ENCODE measurements around the gene RECQL. TPM values are rescaled to one million over a fixed set of nuclear protein-coding genes. Genes with fewer than 3 reads are reported as not detected.
A peak's percentile ranks its signal among the peaks of the same experiment; 100 is the strongest.

Gene RECQL
- total and polyA plus RNA-seq, 9 of the 15 experiments (the other 6 are each of a cell fraction or from before 2014, with no cell fraction given) = 22.2 to 44.7 (median 28.5) TPM

- TF ChIP-seq ERF (CRISPR knock-in tag; IDR thresholded peaks at IDR 0.05) = no peak
Measured at GRCh38 chr12:21459474-21459873, 42.0 kb downstream of the RECQL start (continued).

- ATAC-seq (no peak), DNase-seq (ENCODE audit: extremely low read depth in 1 of 4, low spot score in 3 of 4) (no peak), FAIRE-seq (no peak)
- Histone ChIP-seq H4K20me1 (replicated peaks; ENCODE audit: control insufficient read depth, insufficient read depth, low read length) (no peaks in the 10 kb centered on the region), H3K4me2 (ENCODE audit: insufficient read depth, low read length) (no peak overlapping the region), H3K79me2 (ENCODE audit: control insufficient read depth, insufficient read depth, low read length) (no peaks in the 10 kb centered on the region), H3K27ac (ENCODE audit: extremely low read depth, low read depth, low read length) (no peak overlapping the region), H3K4me3 (no peak overlapping the region), H2AFZ (ENCODE audit: low read depth, low read length) (no peak overlapping the region), H3K36me3 (ENCODE audit: control insufficient read depth, insufficient read depth, low read length) (peaks cover 2% of the 10 kb centered on the region; the same call in 1 of the 3 replicates), H3K4me1 (replicated peaks in 1 of 2; ENCODE audit: control insufficient read depth in 2 of 2, insufficient read depth in 2 of 2, low read length in 2 of 2) (no peaks in the 10 kb centered on the region), H3K9me3 (replicated peaks; ENCODE audit: control insufficient read depth, insufficient read depth, low read depth, low read length) (no peaks in the 10 kb centered on the region), H3K27me3 (ENCODE audit: control insufficient read depth in 2 of 2, insufficient read depth in 2 of 2, low read length in 2 of 2) (no peaks in the 10 kb centered on the region), H3K9ac (ENCODE audit: insufficient read depth in 1 of 2, low read depth in 2 of 2, low read length in 2 of 2) (no peak overlapping the region), H3K9me1 (ENCODE audit: control insufficient read depth, insufficient read depth, low read length) (no peaks in the 10 kb centered on the region)
- BruUV-seq (replicated peaks) = no TSS peak
- WGBS (ENCODE audit: insufficient coverage, low coverage, missing lambda C conversion rate) = 51% methylated on average over 7 of the region's 7 CpGs
- in situ Hi-C loops (cut with MboI) = no loop called here
- ChIA-PET CTCF (ENCODE audit: low intra/inter-chr PET ratio) (no interaction called here), POLR2A (no interaction called here)
- intact Hi-C loops (cut with micrococcal nuclease) = no loop called here
- TF ChIP-seq JUND (IDR thresholded peaks at IDR 0.05; ENCODE audit: borderline replicate concordance, low read depth, low read length) = peak; percentile 32; the same call in 1 of the 2 replicates
- no peak for TF ChIP-seq JUND (tag; IDR thresholded peaks at IDR 0.05; ENCODE audit: borderline replicate concordance, low read depth, low read length)
- TF ChIP-seq TFE3 (CRISPR knock-in tag; IDR thresholded peaks at IDR 0.05) = no peak
- peak; percentile 49 for TF ChIP-seq ATF3 (IDR thresholded peaks at IDR 0.05)
- TF ChIP-seq ATF3 (CRISPR knock-in tag; conservative IDR thresholded peaks at IDR 0.05) = no peak
Measured at GRCh38 chr12:21456291-21456780, 45.1 kb downstream of the RECQL start.
